DND-41 (cell line): Measurements from ENCODE around the gene GREM2.
A peak's percentile ranks its signal among the peaks of the same experiment; 100 is the strongest.

Experiments
- ATAC-seq: fragments of 200-7000 bp; cut with Tn5 transposase; 3 replicates; pipeline ENCODE4 v1.9.1; 2021; ENCODE audit warnings: low read depth; ENCODE audit not compliant: insufficient read depth
- DNase-seq: peaks from one replicate; pipeline ENCODE4 v3.0.0-alpha.2; 2020
- H2AFZ ChIP-seq: 2 replicates; pipeline ENCODE4 v1.6.0; 2012; ENCODE audit warnings: low read depth, low read length
- H3K27ac ChIP-seq: 2 replicates; pipeline ENCODE4 v1.5.1; 2012; ENCODE audit warnings: low read length, inconsistent platforms
- H3K27me3 ChIP-seq: fragments of 200-600 bp; sonication (generic); 2 replicates; pipeline ENCODE4 v1.6.0; 2012; ENCODE audit warnings: low read length, mild to moderate bottlenecking, inconsistent platforms; ENCODE audit not compliant: insufficient read depth, poor library complexity
- H3K36me3 ChIP-seq: 2 replicates; pipeline ENCODE4 v1.5.1; 2012; ENCODE audit warnings: low read length, inconsistent platforms; ENCODE audit not compliant: insufficient read depth
- H3K4me1 ChIP-seq: 2 replicates; pipeline ENCODE4 v1.5.1; 2012; ENCODE audit warnings: mild to moderate bottlenecking, low read length; ENCODE audit not compliant: insufficient read depth
- H3K4me2 ChIP-seq: 2 replicates; pipeline ENCODE4 v1.6.0; 2012; ENCODE audit warnings: mild to moderate bottlenecking, moderate library complexity, low read length, inconsistent platforms; ENCODE audit not compliant: insufficient read depth
- H3K4me3 ChIP-seq, 2 experiments: fragments of 200-600 bp in 1 of 2; shearing (Covaris generic) in 1 of 2; 2 replicates each; pipeline ENCODE4 v1.5.1; 2012 to 2016; ENCODE audit warnings: inconsistent platforms in 2 of 2, low read length in 2 of 2, mild to moderate bottlenecking in 2 of 2, low read depth in 1 of 2, moderate library complexity in 1 of 2
- H3K79me2 ChIP-seq: 2 replicates; pipeline ENCODE4 v1.6.0; 2012; ENCODE audit warnings: low read length, inconsistent platforms; ENCODE audit not compliant: insufficient read depth
- H3K9ac ChIP-seq: 2 replicates; pipeline ENCODE4 v1.6.0; 2012; ENCODE audit warnings: low read depth, mild to moderate bottlenecking, inconsistent platforms, low read length, moderate library complexity
- H3K9me3 ChIP-seq: 2 replicates; pipeline ENCODE4 v1.5.1; 2012; ENCODE audit warnings: low read length, moderate library complexity, mild to moderate bottlenecking, inconsistent platforms; ENCODE audit not compliant: insufficient read depth, severe bottlenecking
- H4K20me1 ChIP-seq: 2 replicates; pipeline ENCODE4 v1.6.0; 2012; ENCODE audit warnings: low read length; ENCODE audit not compliant: insufficient read depth
- EZH2 ChIP-seq: IDR thresholded peaks from 3 replicates; pipeline ENCODE4 v1.6.1; 2012; ENCODE audit warnings: borderline replicate concordance, low read depth, mild to moderate bottlenecking, moderate library complexity, low read length, inconsistent platforms; ENCODE audit not compliant: severe bottlenecking
- TF ChIP-seq, protein P1 (sequence below): IDR thresholded peaks from 2 replicates; pipeline ENCODE4 v1.5.1; 2012; ENCODE audit warnings: borderline replicate concordance, low read length, moderate library complexity, mild to moderate bottlenecking; ENCODE audit not compliant: poor library complexity, severe bottlenecking; ENCODE audit errors: extremely low read depth

GREM2 gene

DNA sequence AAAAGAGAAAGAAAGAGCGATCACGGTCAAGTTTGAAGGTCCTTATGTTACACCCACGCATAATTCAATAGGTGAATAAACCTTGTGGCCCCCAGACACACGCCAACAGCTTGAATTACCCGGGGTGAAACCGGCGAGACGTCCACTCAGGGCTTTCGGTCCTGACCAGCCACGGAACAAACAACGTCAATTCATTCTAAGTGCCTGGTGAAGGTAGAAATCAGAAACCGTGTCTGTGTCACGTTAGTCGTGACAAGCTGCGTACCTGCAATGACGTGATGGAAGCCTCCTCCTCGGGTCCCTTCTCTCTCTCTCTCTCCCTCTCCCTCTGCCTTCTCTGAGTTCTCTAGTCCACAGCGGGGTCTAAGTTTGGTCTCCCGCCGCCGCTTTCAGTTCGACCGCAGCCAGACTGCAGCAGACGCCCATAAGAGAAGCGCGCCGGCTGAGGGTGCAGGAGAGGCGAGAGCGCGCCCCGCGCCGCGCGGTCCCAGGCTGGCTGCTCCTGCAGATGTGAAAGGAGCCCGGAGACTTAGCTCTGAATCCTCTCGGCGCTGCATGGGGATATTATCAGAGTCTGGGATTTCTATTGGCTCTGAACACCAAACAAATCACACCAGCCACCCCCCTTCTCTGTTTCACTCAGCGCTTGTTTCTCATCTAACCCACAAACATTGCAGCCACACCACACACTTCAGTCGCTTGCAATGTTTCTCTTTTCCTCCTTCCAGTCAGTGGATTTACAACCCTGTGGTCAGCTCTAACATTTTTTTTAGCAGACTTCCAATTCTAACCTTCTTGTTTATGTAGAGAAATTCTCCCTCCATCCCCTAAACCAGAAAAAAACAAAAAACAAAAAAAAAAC lies at the start of gene GREM2:
TSS of gene GREM2 (minus strand) at position 537 of the 862 bp plus-strand sequence. CDS start 118,680 bp downstream, outside the sequence.
- TF ChIP-seq, protein P1, sequence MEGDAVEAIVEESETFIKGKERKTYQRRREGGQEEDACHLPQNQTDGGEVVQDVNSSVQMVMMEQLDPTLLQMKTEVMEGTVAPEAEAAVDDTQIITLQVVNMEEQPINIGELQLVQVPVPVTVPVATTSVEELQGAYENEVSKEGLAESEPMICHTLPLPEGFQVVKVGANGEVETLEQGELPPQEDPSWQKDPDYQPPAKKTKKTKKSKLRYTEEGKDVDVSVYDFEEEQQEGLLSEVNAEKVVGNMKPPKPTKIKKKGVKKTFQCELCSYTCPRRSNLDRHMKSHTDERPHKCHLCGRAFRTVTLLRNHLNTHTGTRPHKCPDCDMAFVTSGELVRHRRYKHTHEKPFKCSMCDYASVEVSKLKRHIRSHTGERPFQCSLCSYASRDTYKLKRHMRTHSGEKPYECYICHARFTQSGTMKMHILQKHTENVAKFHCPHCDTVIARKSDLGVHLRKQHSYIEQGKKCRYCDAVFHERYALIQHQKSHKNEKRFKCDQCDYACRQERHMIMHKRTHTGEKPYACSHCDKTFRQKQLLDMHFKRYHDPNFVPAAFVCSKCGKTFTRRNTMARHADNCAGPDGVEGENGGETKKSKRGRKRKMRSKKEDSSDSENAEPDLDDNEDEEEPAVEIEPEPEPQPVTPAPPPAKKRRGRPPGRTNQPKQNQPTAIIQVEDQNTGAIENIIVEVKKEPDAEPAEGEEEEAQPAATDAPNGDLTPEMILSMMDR, result no peak
- DNase-seq (peak; percentile 11), ATAC-seq (peak; percentile 52)
- no peaks in the 10 kb centered on the region for H3K27me3 ChIP-seq
- no peak within 1 kb of the TSS for H3K9ac ChIP-seq
- H2AFZ ChIP-seq, result no peak within 1 kb of the TSS
- H3K4me2 ChIP-seq, result peak within 1 kb of the TSS; percentile 48; the same call in 1 of the 2 replicates
- H3K36me3 ChIP-seq, result no peaks in the 10 kb centered on the region
- H3K79me2 ChIP-seq, result no peaks in the 10 kb centered on the region
- peaks cover 36% of the 10 kb centered on the region for H3K4me1 ChIP-seq
- H3K27ac ChIP-seq, result no peak within 1 kb of the TSS
- H4K20me1 ChIP-seq, result no peaks in the 10 kb centered on the region
- H3K9me3 ChIP-seq, result no peaks in the 10 kb centered on the region
- H3K4me3 ChIP-seq, result no peak within 1 kb of the TSS

DNA sequence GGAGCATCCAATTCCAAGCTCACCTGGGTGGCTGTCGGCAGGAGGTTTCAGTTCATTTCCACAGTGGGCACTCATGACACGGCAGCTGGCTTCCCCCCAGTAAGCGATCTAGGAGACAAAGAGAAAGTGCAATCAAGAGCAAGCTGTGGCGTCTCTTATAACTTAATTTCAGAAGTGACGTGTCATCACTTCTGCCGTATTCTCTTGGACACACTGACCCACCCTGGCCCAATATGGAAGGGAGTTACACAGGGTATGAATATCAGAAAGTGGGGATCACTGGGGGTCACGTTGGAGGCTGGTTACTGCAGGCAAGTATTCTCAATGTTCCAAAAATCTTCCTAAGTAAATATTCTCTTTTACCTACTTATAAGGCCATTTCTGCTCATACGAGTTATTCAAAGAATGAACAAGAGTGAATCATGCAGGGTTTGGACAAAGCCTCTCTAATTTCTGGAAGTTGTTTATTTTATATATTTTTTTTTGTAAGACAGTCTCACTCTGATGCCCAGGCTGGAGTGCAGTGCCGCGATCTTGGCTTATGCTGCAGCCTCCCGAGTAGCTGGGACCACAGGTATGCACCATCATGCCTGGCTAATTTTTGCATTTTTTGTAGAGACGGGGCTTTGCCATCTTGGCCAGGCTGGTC lies 46.5 kb upstream of the GREM2 start:
- Histone ChIP-seq H3K4me2 (no peak overlapping the region), H3K9ac (no peak overlapping the region)
- no peak for DNase-seq

DNA sequence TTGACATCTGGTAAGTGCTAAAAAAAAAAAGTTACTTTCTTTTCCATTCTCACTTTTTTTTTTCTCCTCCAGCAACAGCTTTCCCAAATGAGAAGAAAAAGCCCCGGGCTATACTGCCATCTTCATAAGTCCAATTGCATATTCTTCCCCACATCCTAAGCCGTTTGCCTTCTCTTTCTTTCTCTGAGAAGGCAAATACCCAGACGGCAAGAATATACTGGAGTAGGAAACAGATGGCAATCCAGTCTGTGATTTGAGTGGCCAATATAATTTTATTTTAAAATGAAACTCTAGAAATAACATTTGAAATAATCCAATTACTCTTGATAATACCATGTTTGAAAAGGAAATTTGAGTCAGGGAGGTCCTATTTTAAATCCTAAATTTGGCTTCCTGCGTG lies 44.6 kb upstream of the GREM2 start:
- no peak for TF ChIP-seq EZH2
- TF ChIP-seq, protein P1, result no peak
- Histone ChIP-seq H3K79me2 (no peaks in the 10 kb centered on the region), H3K36me3 (no peaks in the 10 kb centered on the region), H3K4me1 (no peaks in the 10 kb centered on the region), H3K9ac (no peak overlapping the region), H3K4me2 (no peak overlapping the region), H3K9me3 (no peaks in the 10 kb centered on the region), H2AFZ (no peak overlapping the region), H3K27ac (no peak overlapping the region), H3K27me3 (no peaks in the 10 kb centered on the region), H3K4me3 (no peak overlapping the region), H4K20me1 (no peaks in the 10 kb centered on the region)
- DNase-seq (no peak), ATAC-seq (no peak)

More for the DNA sequence above, 46.5 kb upstream of the GREM2 start:
- H3K4me1 ChIP-seq, result no peaks in the 10 kb centered on the region
- TF ChIP-seq, protein P1, result no peak
- TF ChIP-seq EZH2, result no peak
- no peaks in the 10 kb centered on the region for H3K9me3 ChIP-seq
- no peak for ATAC-seq
- no peak overlapping the region for H3K27ac ChIP-seq
- H3K36me3 ChIP-seq, result no peaks in the 10 kb centered on the region
- no peak overlapping the region for H3K4me3 ChIP-seq
- no peaks in the 10 kb centered on the region for H3K79me2 ChIP-seq
- no peaks in the 10 kb centered on the region for H3K27me3 ChIP-seq
- H2AFZ ChIP-seq, result no peak overlapping the region
- no peaks in the 10 kb centered on the region for H4K20me1 ChIP-seq
